Duodenal mucosa (tissue), 2 donors: Measurements from ENCODE around the gene C11orf54.

Experiments
- H3K27ac ChIP-seq: one replicate; pipeline ENCODE4 v1.7.0; 2013; ENCODE audit warnings: low read depth, low read length
- H3K27me3 ChIP-seq, 2 donors: one replicate each; pipeline ENCODE4 v1.7.0; 2013; ENCODE audit warnings: low read length in 2 of 2, control low read depth in 1 of 2; ENCODE audit not compliant: insufficient read depth in 2 of 2, control insufficient read depth in 1 of 2
- H3K36me3 ChIP-seq, 2 donors: one replicate each; pipeline ENCODE4 v1.7.0; 2013; ENCODE audit warnings: low read length in 2 of 2, control low read depth in 1 of 2; ENCODE audit not compliant: insufficient read depth in 2 of 2, control insufficient read depth in 1 of 2
- H3K4me1 ChIP-seq, 2 donors: one replicate each; pipeline ENCODE4 v1.7.0; 2013; ENCODE audit warnings: low read length in 2 of 2, control low read depth in 1 of 2; ENCODE audit not compliant: insufficient read depth in 2 of 2, control insufficient read depth in 1 of 2
- H3K4me3 ChIP-seq, 2 donors: one replicate each; pipeline ENCODE4 v1.7.0; 2013; ENCODE audit warnings: low read length in 2 of 2, low read depth in 1 of 2
- H3K9ac ChIP-seq, 2 donors: one replicate each; pipeline ENCODE4 v1.7.0; 2013; ENCODE audit warnings: low read length in 2 of 2, low read depth in 1 of 2
- H3K9me3 ChIP-seq, 2 donors: one replicate each; pipeline ENCODE4 v1.7.0; 2013; ENCODE audit warnings: low read length in 2 of 2, control low read depth in 1 of 2; ENCODE audit not compliant: control insufficient read depth in 1 of 2

The C11orf54 gene

GRCh38 chr11:93718057-93718563 is 23.4 kb upstream of the C11orf54 start:
- no peaks in the 10 kb centered on the region for H3K4me1 ChIP-seq
- H3K9me3 ChIP-seq, result no peaks in the 10 kb centered on the region
- H3K36me3 ChIP-seq, result peaks cover 25 to 53% of the 10 kb centered on the region in 2 donors
- no peak overlapping the region for H3K4me3 ChIP-seq
- no peak overlapping the region for H3K9ac ChIP-seq
- H3K27ac ChIP-seq, result no peak overlapping the region
- H3K27me3 ChIP-seq, result no peaks in the 10 kb centered on the region

- Histone ChIP-seq H3K27me3 (no peaks in the 10 kb centered on the region), H3K4me3 (no peak overlapping the region), H3K27ac (no peak overlapping the region), H3K9me3 (no peaks in the 10 kb centered on the region), H3K4me1 (no peaks in the 10 kb centered on the region), H3K36me3 (peaks cover 25 to 57% of the 10 kb centered on the region in 2 donors), H3K9ac (no peak overlapping the region)
Measured at GRCh38 chr11:93719310-93719709, 22.2 kb upstream of the C11orf54 start.

GRCh38 chr11:93720522-93720921 is 20.9 kb upstream of the C11orf54 start:
- Histone ChIP-seq H3K27me3 (no peaks in the 10 kb centered on the region), H3K36me3 (peaks cover 17 to 48% of the 10 kb centered on the region in 2 donors), H3K27ac (no peak overlapping the region), H3K4me3 (no peak overlapping the region), H3K9ac (no peak overlapping the region), H3K9me3 (no peaks in the 10 kb centered on the region), H3K4me1 (no peaks in the 10 kb centered on the region)

GRCh38 chr11:93724089-93724488 is 17.4 kb upstream of the C11orf54 start:
- no peak overlapping the region for H3K27ac ChIP-seq
- no peak overlapping the region for H3K9ac ChIP-seq
- peaks cover 17 to 46% of the 10 kb centered on the region in 2 donors for H3K36me3 ChIP-seq
- no peaks in the 10 kb centered on the region for H3K9me3 ChIP-seq
- no peaks in the 10 kb centered on the region for H3K4me1 ChIP-seq
- H3K4me3 ChIP-seq, result no peak overlapping the region
- H3K27me3 ChIP-seq, result no peaks in the 10 kb centered on the region

GRCh38 chr11:93727985-93728791 is 13.3 kb upstream of the C11orf54 start:
- no peaks in the 10 kb centered on the region for H3K27me3 ChIP-seq
- H3K9me3 ChIP-seq, result no peaks in the 10 kb centered on the region
- no peak overlapping the region for H3K4me3 ChIP-seq
- H3K9ac ChIP-seq, result no peak overlapping the region
- no peak overlapping the region for H3K27ac ChIP-seq
- H3K36me3 ChIP-seq, result peaks cover 36 to 68% of the 10 kb centered on the region in 2 donors
- peaks cover 11% of the 10 kb centered on the region in 2 donors for H3K4me1 ChIP-seq

- no peaks in the 10 kb centered on the region for H3K27me3 ChIP-seq
- peaks cover 40 to 70% of the 10 kb centered on the region in 2 donors for H3K36me3 ChIP-seq
- H3K9me3 ChIP-seq, result no peaks in the 10 kb centered on the region
- peaks cover 11 to 14% of the 10 kb centered on the region in 2 donors for H3K4me1 ChIP-seq
- no peak overlapping the region for H3K9ac ChIP-seq
- H3K27ac ChIP-seq, result no peak overlapping the region
- no peak overlapping the region for H3K4me3 ChIP-seq
Measured at GRCh38 chr11:93728792-93729128, 12.7 kb upstream of the C11orf54 start.

GRCh38 chr11:93729129-93729616 is 12.3 kb upstream of the C11orf54 start:
- Histone ChIP-seq H3K36me3 (peaks cover 41 to 69% of the 10 kb centered on the region in 2 donors), H3K9ac (no peak overlapping the region), H3K9me3 (no peaks in the 10 kb centered on the region), H3K27ac (no peak overlapping the region), H3K4me1 (peaks cover 11 to 18% of the 10 kb centered on the region in 2 donors), H3K4me3 (no peak overlapping the region), H3K27me3 (no peaks in the 10 kb centered on the region)

GRCh38 chr11:93730108-93731107 is 11.1 kb upstream of the C11orf54 start:
- H3K36me3 ChIP-seq, result peaks cover 52 to 78% of the 10 kb centered on the region in 2 donors
- H3K9ac ChIP-seq, result no peak overlapping the region
- H3K27ac ChIP-seq, result no peak overlapping the region
- no peak overlapping the region for H3K4me3 ChIP-seq
- H3K4me1 ChIP-seq, result peaks cover 14 to 21% of the 10 kb centered on the region in 2 donors
- no peaks in the 10 kb centered on the region for H3K27me3 ChIP-seq
- no peaks in the 10 kb centered on the region for H3K9me3 ChIP-seq

GRCh38 chr11:93732237-93732892 is 9.1 kb upstream of the C11orf54 start:
- Histone ChIP-seq H3K4me1 (peaks cover 14 to 30% of the 10 kb centered on the region in 2 donors), H3K9me3 (no peaks in the 10 kb centered on the region), H3K27ac (no peak overlapping the region), H3K9ac (no peak overlapping the region), H3K27me3 (no peaks in the 10 kb centered on the region), H3K4me3 (no peak overlapping the region), H3K36me3 (peaks cover 67 to 86% of the 10 kb centered on the region in 2 donors)
